Loucy (cell line): ENCODE measurements around the gene HES2.

Source experiments
- H2AFZ ChIP-seq: fragments of 200-600 bp; sonication (generic); 2 replicates; pipeline ENCODE4 v1.6.0; 2016; ENCODE audit warnings: antibody characterized with exemption, mild to moderate bottlenecking, low read length, moderate library complexity
- H3F3A ChIP-seq: fragments of 200-600 bp; 2 replicates; pipeline ENCODE4 v1.6.0; 2016; ENCODE audit warnings: antibody characterized with exemption, low read depth, mild to moderate bottlenecking
- H3K27me3 ChIP-seq: fragments of 200-600 bp; sonication (generic); 2 replicates; pipeline ENCODE4 v1.6.1; 2014; ENCODE audit warnings: low read length, mild to moderate bottlenecking; ENCODE audit not compliant: insufficient read depth, poor library complexity, severe bottlenecking
- H3K36me3 ChIP-seq: fragments of 200-600 bp; sonication (generic); 2 replicates; pipeline ENCODE4 v1.6.1; 2016; ENCODE audit warnings: low read length; ENCODE audit not compliant: insufficient read depth
- H3K4me1 ChIP-seq: fragments of 200-600 bp; sonication (generic); 2 replicates; pipeline ENCODE4 v1.5.1; 2014; ENCODE audit warnings: low read length, mild to moderate bottlenecking; ENCODE audit not compliant: insufficient read depth, poor library complexity, severe bottlenecking
- H3K4me2 ChIP-seq: fragments of 200-600 bp; sonication (generic); 2 replicates; pipeline ENCODE4 v1.6.0; 2014; ENCODE audit warnings: antibody characterized with exemption, low read length, low read depth, mild to moderate bottlenecking; ENCODE audit not compliant: poor library complexity, severe bottlenecking
- H3K4me3 ChIP-seq: fragments of 200-600 bp; sonication (generic); 2 replicates; pipeline ENCODE4 v1.5.1; 2014; ENCODE audit warnings: low read length, mild to moderate bottlenecking, mixed read lengths; ENCODE audit not compliant: poor library complexity, severe bottlenecking
- H3K79me2 ChIP-seq: fragments of 200-600 bp; sonication (generic); 2 replicates; pipeline ENCODE4 v1.6.1; 2014; ENCODE audit warnings: low read length; ENCODE audit not compliant: insufficient read depth
- H3K9ac ChIP-seq: fragments of 200-600 bp; sonication (generic); 2 replicates; pipeline ENCODE4 v1.6.0; 2014; ENCODE audit warnings: mild to moderate bottlenecking, low read depth, low read length, moderate library complexity; ENCODE audit not compliant: poor library complexity, severe bottlenecking
- H3K9me2 ChIP-seq: fragments of 200-600 bp; sonication (generic); replicated peaks from 2 replicates; pipeline ENCODE4 v1.6.1; 2016; ENCODE audit warnings: low read depth, low read length, mixed read lengths
- H3K9me3 ChIP-seq: fragments of 200-600 bp; sonication (generic); 2 replicates; pipeline ENCODE4 v1.6.1; 2014; ENCODE audit warnings: mild to moderate bottlenecking, antibody characterized with exemption, low read length, low read depth; ENCODE audit not compliant: insufficient read depth
- H4K20me1 ChIP-seq: fragments of 200-600 bp; sonication (generic); 2 replicates; pipeline ENCODE4 v1.6.0; 2014; ENCODE audit warnings: antibody characterized with exemption, low read length, mild to moderate bottlenecking; ENCODE audit not compliant: insufficient read depth, poor library complexity, severe bottlenecking
- CTCF ChIP-seq: fragments of 200-600 bp; sonication (generic); conservative IDR thresholded peaks from 2 replicates; pipeline ENCODE4 v1.5.1; 2014; ENCODE audit warnings: mild to moderate bottlenecking, antibody characterized with exemption, low read length
- EZH2phosphoT487 ChIP-seq: fragments of 200-600 bp; IDR thresholded peaks from 2 replicates; pipeline ENCODE4 v1.6.1; 2018; ENCODE audit warnings: antibody characterized with exemption, mild to moderate bottlenecking, moderate library complexity, borderline replicate concordance

HES2 gene

GRCh38 chr1:6414443-6414844 is 5.3 kb downstream of the HES2 start:
- Histone ChIP-seq H3K27me3 (no peaks in the 10 kb centered on the region), H3K4me2 (peak overlapping the region; percentile 56), H3F3A (no peaks in the 10 kb centered on the region), H3K36me3 (no peaks in the 10 kb centered on the region), H3K4me1 (peaks cover 4% of the 10 kb centered on the region), H3K79me2 (no peaks in the 10 kb centered on the region), H3K9me3 (no peaks in the 10 kb centered on the region), H3K9me2 (no peaks in the 10 kb centered on the region), H3K4me3 (peak overlapping the region; percentile 41), H4K20me1 (no peaks in the 10 kb centered on the region), H3K9ac (no peak overlapping the region), H2AFZ (peak overlapping the region; percentile 71)
- TF ChIP-seq CTCF (peak; percentile 83), EZH2phosphoT487 (no peak)

- no peaks in the 10 kb centered on the region for H3K9me3 ChIP-seq
- no peak overlapping the region for H3K4me2 ChIP-seq
- no peak overlapping the region for H3K9ac ChIP-seq
- H3K79me2 ChIP-seq, result no peaks in the 10 kb centered on the region
- no peaks in the 10 kb centered on the region for H3K9me2 ChIP-seq
- TF ChIP-seq EZH2phosphoT487 (no peak), CTCF (no peak)
- no peaks in the 10 kb centered on the region for H4K20me1 ChIP-seq
- no peak overlapping the region for H3K4me3 ChIP-seq
- no peak overlapping the region for H2AFZ ChIP-seq
- H3F3A ChIP-seq, result no peaks in the 10 kb centered on the region
- H3K36me3 ChIP-seq, result no peaks in the 10 kb centered on the region
- H3K4me1 ChIP-seq, result peaks cover 4% of the 10 kb centered on the region
- no peaks in the 10 kb centered on the region for H3K27me3 ChIP-seq
These were observed 6.8 kb downstream of the HES2 start for GRCh38 chr1:6412896-6413295.

GRCh38 chr1:6410248-6410893 is 9.3 kb downstream of the HES2 start:
- Histone ChIP-seq H3K4me3 (no peak overlapping the region), H3F3A (no peaks in the 10 kb centered on the region), H3K9me2 (no peaks in the 10 kb centered on the region), H3K9me3 (no peaks in the 10 kb centered on the region), H3K4me1 (peaks cover 4% of the 10 kb centered on the region), H2AFZ (no peak overlapping the region), H3K36me3 (no peaks in the 10 kb centered on the region), H4K20me1 (no peaks in the 10 kb centered on the region), H3K79me2 (no peaks in the 10 kb centered on the region), H3K9ac (no peak overlapping the region), H3K4me2 (no peak overlapping the region), H3K27me3 (no peaks in the 10 kb centered on the region)
- TF ChIP-seq CTCF, result no peak
- TF ChIP-seq EZH2phosphoT487, result no peak
